WTC11 (cell line): Measurements from ENCODE around the gene RANBP3. TPM values are rescaled to one million over a fixed set of nuclear protein-coding genes. Genes with fewer than 3 reads are reported as not detected.

ENCODE experiments used
- ATAC-seq: fragments of 200-7000 bp; cut with Tn5 transposase; 2 replicates; pipeline ENCODE4 v1.10.0; 2021; ENCODE audit warnings: mild to moderate bottlenecking, moderate library complexity
- CTCF ChIA-PET: fragments of 300-600 bp; sonication (Branson Sonifier 250); formaldehyde crosslinking; loops from one replicate; lab custom pipeline; 2021; ENCODE audit warnings: antibody characterized with exemption; lab: Charles Lee
- POLR2A ChIA-PET: fragments of 350-600 bp; sonication (Branson Sonifier 250); formaldehyde crosslinking; loops from one replicate; lab custom pipeline; 2021; ENCODE audit warnings: antibody characterized with exemption; lab: Charles Lee
- DNase-seq: peaks from one replicate; pipeline ENCODE4 v3.0.0; 2021; ENCODE audit warnings: low spot score
- H3K27ac Mint-ChIP-seq: 2 replicates; pipeline ENCODE4 v1.8.0; 2021; ENCODE audit warnings: mixed read lengths
- H3K27me3 Mint-ChIP-seq: 2 replicates; pipeline ENCODE4 v1.8.0; 2021; ENCODE audit warnings: low read depth, mild to moderate bottlenecking, moderate library complexity, mixed read lengths
- H3K36me3 Mint-ChIP-seq: 2 replicates; pipeline ENCODE4 v1.8.0; 2021; ENCODE audit warnings: mixed read lengths
- H3K4me1 Mint-ChIP-seq: 2 replicates; pipeline ENCODE4 v1.8.0; 2022; ENCODE audit warnings: mixed read lengths
- H3K4me3 Mint-ChIP-seq: 2 replicates; pipeline ENCODE4 v1.8.0; 2021; ENCODE audit warnings: mild to moderate bottlenecking, moderate library complexity, mixed read lengths
- H3K9me3 Mint-ChIP-seq: 2 replicates; pipeline ENCODE4 v1.8.0; 2021; ENCODE audit warnings: mixed read lengths
- CBFB ChIP-seq: sonication (generic); formaldehyde crosslinking; IDR thresholded peaks from 2 replicates; pipeline ENCODE4 v1.8.1; 2022; ENCODE audit warnings: mild to moderate bottlenecking, low read depth, missing genetic modification reagents
- ESRRA ChIP-seq: sonication (generic); formaldehyde crosslinking; IDR thresholded peaks from 2 replicates; pipeline ENCODE4 v1.8.1; 2022; ENCODE audit warnings: mild to moderate bottlenecking, missing genetic modification reagents, borderline replicate concordance
- ETV6 ChIP-seq: sonication (generic); formaldehyde crosslinking; IDR thresholded peaks from 2 replicates; pipeline ENCODE4 v1.8.1; 2022; ENCODE audit warnings: mild to moderate bottlenecking, missing genetic modification reagents
- NFATC4 ChIP-seq: fragments of 250-450 bp; sonication (Bioruptor Pico); IDR thresholded peaks from 2 replicates; pipeline ENCODE4 v1.9.0; 2021; ENCODE audit warnings: mild to moderate bottlenecking
- SMAD3 ChIP-seq: sonication (generic); formaldehyde crosslinking; IDR thresholded peaks from 2 replicates; pipeline ENCODE4 v1.8.0; 2022; ENCODE audit warnings: missing genetic modification reagents, mild to moderate bottlenecking, borderline replicate concordance
- total RNA-seq: library from RNA; stranded (reverse); gene quantifications from 3 replicates; pipeline ENCODE4 v1.2.3, GENCODE V29; 2021
- TF ChIP-seq, protein P1 (sequence below): sonication (generic); formaldehyde crosslinking; IDR thresholded peaks from 2 replicates; pipeline ENCODE4 v1.8.1; 2022; ENCODE audit warnings: mild to moderate bottlenecking, moderate library complexity, missing genetic modification reagents
- TF ChIP-seq, protein P2 (sequence below): sonication (generic); formaldehyde crosslinking; IDR thresholded peaks from 2 replicates; pipeline ENCODE4 v1.8.1; 2023; ENCODE audit warnings: mild to moderate bottlenecking, missing genetic modification reagents
- TF ChIP-seq, protein P3 (sequence below): sonication (generic); formaldehyde crosslinking; IDR thresholded peaks from 2 replicates; pipeline ENCODE4 v1.8.0; 2022; ENCODE audit warnings: mild to moderate bottlenecking, missing genetic modification reagents
- TF ChIP-seq, protein P4 (sequence below): sonication (generic); formaldehyde crosslinking; IDR thresholded peaks from 2 replicates; pipeline ENCODE4 v1.8.1; 2023; ENCODE audit warnings: mild to moderate bottlenecking, missing genetic modification reagents, borderline replicate concordance
- TF ChIP-seq, protein P5 (sequence below): sonication (generic); formaldehyde crosslinking; IDR thresholded peaks from 2 replicates; pipeline ENCODE4 v1.8.1; 2023; ENCODE audit warnings: mild to moderate bottlenecking, missing genetic modification reagents, moderate library complexity
- TF ChIP-seq, protein P6 (sequence below): sonication (generic); formaldehyde crosslinking; IDR thresholded peaks from 2 replicates; pipeline ENCODE4 v1.8.0; 2023; ENCODE audit warnings: missing genetic modification reagents, mild to moderate bottlenecking, borderline replicate concordance

The RANBP3 gene
- total RNA-seq, 1 experiment from 2014 or later, result 76.3 TPM

DNA sequence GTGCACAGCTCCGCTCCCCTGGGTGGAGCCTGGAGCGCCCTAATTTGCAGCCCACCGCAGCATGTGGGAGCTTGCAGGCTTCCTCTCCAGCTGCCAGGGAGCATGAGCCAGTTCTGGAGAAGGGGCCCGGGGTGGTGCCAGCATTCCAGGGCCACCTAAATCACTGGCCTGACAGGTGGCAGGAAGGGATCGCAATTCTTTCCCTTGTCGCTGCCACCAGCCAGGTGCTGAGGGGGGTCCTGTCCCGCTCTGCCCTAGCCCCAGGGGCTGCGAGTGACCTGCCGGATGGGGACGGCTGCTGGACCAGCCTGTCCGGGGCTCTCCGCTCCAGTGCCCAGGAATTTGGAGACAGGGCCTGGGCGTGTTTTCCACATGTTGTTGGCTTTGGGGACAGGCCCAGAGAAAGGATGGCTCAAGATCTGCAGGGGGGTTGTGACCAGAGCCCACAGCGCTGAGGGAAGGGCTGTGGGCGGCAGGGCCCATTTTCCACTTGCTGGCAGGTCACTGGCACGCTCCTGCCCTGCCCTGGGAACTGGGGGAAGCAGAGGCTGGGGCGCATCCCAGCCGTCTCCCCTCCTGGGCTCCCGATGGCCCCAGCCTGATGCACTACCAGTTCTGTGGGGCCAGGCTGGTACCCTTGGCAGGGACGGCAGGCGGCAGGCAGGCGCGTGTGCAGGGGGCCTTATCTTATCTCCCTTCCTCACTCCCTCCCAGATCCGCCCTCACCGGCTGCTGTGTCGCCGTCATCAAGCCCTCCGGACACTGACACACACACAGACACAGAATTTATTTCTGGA is 83.8 kb downstream of the RANBP3 start:
- ATAC-seq (no peak), DNase-seq (no peak)
- TF ChIP-seq NFATC4 (CRISPR knock-in tag), result no peak
- TF ChIP-seq, protein P1, sequence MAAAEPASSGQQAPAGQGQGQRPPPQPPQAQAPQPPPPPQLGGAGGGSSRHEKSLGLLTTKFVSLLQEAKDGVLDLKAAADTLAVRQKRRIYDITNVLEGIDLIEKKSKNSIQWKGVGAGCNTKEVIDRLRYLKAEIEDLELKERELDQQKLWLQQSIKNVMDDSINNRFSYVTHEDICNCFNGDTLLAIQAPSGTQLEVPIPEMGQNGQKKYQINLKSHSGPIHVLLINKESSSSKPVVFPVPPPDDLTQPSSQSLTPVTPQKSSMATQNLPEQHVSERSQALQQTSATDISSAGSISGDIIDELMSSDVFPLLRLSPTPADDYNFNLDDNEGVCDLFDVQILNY (CRISPR knock-in tag), result no peak
- TF ChIP-seq, protein P2, sequence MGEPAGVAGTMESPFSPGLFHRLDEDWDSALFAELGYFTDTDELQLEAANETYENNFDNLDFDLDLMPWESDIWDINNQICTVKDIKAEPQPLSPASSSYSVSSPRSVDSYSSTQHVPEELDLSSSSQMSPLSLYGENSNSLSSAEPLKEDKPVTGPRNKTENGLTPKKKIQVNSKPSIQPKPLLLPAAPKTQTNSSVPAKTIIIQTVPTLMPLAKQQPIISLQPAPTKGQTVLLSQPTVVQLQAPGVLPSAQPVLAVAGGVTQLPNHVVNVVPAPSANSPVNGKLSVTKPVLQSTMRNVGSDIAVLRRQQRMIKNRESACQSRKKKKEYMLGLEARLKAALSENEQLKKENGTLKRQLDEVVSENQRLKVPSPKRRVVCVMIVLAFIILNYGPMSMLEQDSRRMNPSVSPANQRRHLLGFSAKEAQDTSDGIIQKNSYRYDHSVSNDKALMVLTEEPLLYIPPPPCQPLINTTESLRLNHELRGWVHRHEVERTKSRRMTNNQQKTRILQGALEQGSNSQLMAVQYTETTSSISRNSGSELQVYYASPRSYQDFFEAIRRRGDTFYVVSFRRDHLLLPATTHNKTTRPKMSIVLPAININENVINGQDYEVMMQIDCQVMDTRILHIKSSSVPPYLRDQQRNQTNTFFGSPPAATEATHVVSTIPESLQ (CRISPR knock-in tag), result no peak
- TF ChIP-seq ESRRA, result no peak
- TF ChIP-seq, protein P3, sequence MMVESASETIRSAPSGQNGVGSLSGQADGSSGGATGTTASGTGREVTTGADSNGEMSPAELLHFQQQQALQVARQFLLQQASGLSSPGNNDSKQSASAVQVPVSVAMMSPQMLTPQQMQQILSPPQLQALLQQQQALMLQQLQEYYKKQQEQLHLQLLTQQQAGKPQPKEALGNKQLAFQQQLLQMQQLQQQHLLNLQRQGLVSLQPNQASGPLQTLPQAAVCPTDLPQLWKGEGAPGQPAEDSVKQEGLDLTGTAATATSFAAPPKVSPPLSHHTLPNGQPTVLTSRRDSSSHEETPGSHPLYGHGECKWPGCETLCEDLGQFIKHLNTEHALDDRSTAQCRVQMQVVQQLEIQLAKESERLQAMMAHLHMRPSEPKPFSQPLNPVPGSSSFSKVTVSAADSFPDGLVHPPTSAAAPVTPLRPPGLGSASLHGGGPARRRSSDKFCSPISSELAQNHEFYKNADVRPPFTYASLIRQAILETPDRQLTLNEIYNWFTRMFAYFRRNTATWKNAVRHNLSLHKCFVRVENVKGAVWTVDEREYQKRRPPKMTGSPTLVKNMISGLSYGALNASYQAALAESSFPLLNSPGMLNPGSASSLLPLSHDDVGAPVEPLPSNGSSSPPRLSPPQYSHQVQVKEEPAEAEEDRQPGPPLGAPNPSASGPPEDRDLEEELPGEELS (CRISPR knock-in tag), result no peak
- no peak for TF ChIP-seq ETV6
- TF ChIP-seq, protein P4, sequence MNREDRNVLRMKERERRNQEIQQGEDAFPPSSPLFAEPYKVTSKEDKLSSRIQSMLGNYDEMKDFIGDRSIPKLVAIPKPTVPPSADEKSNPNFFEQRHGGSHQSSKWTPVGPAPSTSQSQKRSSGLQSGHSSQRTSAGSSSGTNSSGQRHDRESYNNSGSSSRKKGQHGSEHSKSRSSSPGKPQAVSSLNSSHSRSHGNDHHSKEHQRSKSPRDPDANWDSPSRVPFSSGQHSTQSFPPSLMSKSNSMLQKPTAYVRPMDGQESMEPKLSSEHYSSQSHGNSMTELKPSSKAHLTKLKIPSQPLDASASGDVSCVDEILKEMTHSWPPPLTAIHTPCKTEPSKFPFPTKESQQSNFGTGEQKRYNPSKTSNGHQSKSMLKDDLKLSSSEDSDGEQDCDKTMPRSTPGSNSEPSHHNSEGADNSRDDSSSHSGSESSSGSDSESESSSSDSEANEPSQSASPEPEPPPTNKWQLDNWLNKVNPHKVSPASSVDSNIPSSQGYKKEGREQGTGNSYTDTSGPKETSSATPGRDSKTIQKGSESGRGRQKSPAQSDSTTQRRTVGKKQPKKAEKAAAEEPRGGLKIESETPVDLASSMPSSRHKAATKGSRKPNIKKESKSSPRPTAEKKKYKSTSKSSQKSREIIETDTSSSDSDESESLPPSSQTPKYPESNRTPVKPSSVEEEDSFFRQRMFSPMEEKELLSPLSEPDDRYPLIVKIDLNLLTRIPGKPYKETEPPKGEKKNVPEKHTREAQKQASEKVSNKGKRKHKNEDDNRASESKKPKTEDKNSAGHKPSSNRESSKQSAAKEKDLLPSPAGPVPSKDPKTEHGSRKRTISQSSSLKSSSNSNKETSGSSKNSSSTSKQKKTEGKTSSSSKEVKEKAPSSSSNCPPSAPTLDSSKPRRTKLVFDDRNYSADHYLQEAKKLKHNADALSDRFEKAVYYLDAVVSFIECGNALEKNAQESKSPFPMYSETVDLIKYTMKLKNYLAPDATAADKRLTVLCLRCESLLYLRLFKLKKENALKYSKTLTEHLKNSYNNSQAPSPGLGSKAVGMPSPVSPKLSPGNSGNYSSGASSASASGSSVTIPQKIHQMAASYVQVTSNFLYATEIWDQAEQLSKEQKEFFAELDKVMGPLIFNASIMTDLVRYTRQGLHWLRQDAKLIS (CRISPR knock-in tag), result no peak
- TF ChIP-seq, protein P5, sequence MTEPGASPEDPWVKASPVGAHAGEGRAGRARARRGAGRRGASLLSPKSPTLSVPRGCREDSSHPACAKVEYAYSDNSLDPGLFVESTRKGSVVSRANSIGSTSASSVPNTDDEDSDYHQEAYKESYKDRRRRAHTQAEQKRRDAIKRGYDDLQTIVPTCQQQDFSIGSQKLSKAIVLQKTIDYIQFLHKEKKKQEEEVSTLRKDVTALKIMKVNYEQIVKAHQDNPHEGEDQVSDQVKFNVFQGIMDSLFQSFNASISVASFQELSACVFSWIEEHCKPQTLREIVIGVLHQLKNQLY (CRISPR knock-in tag), result no peak
- no peak for TF ChIP-seq SMAD3 (CRISPR knock-in tag)
- no peak for TF ChIP-seq CBFB
- TF ChIP-seq, protein P6, sequence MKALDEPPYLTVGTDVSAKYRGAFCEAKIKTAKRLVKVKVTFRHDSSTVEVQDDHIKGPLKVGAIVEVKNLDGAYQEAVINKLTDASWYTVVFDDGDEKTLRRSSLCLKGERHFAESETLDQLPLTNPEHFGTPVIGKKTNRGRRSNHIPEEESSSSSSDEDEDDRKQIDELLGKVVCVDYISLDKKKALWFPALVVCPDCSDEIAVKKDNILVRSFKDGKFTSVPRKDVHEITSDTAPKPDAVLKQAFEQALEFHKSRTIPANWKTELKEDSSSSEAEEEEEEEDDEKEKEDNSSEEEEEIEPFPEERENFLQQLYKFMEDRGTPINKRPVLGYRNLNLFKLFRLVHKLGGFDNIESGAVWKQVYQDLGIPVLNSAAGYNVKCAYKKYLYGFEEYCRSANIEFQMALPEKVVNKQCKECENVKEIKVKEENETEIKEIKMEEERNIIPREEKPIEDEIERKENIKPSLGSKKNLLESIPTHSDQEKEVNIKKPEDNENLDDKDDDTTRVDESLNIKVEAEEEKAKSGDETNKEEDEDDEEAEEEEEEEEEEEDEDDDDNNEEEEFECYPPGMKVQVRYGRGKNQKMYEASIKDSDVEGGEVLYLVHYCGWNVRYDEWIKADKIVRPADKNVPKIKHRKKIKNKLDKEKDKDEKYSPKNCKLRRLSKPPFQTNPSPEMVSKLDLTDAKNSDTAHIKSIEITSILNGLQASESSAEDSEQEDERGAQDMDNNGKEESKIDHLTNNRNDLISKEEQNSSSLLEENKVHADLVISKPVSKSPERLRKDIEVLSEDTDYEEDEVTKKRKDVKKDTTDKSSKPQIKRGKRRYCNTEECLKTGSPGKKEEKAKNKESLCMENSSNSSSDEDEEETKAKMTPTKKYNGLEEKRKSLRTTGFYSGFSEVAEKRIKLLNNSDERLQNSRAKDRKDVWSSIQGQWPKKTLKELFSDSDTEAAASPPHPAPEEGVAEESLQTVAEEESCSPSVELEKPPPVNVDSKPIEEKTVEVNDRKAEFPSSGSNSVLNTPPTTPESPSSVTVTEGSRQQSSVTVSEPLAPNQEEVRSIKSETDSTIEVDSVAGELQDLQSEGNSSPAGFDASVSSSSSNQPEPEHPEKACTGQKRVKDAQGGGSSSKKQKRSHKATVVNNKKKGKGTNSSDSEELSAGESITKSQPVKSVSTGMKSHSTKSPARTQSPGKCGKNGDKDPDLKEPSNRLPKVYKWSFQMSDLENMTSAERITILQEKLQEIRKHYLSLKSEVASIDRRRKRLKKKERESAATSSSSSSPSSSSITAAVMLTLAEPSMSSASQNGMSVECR (CRISPR knock-in tag), result no peak
- Mint-ChIP-seq H3K4me1 (0 out of 2 replicates have a peak, but pooled peaks cover 3% of the 10 kb centered on the region), H3K4me3 (no peak overlapping the region), H3K27me3 (peaks cover 14% of the 10 kb centered on the region), H3K36me3 (no peaks in the 10 kb centered on the region; the same call in 1 of the 2 replicates), H3K27ac (no peak overlapping the region), H3K9me3 (no peaks in the 10 kb centered on the region)
- CTCF ChIA-PET, result interaction anchor here (1.1 to 4.5 kb wide), 2 partner anchors 66 to 90 kb away, joined by 4 to 66 read pairs; partner anchors contain the start of gene NRTN
- POLR2A ChIA-PET, result interaction anchor here (1.0 kb wide), 1 partner anchor 10 kb away, joined by 5 read pairs; the partner anchor contains the start of gene VMAC
